Heart left ventricle (tissue), 16 donors: ENCODE measurements around the gene PTPRCAP. TPM values are rescaled to one million over a fixed set of nuclear protein-coding genes. Genes with fewer than 3 reads are reported as not detected.

Source experiments
- ATAC-seq, 4 donors: fragments of 200-7000 bp; cut with Tn5 transposase; one replicate each; pipeline ENCODE4 v1.9.1; 2020 to 2022; ENCODE audit warnings: moderate library complexity in 4 of 4, mild to moderate bottlenecking in 3 of 4, moderate number of reproducible peaks in 1 of 4
- DNase-seq, 5 donors: peaks; one replicate each; pipeline ENCODE4 v3.0.0-alpha.2; 2020
- H3K27ac ChIP-seq, 12 donors: fragments of 200-600 bp; sonication (generic) in 4 of 12; one replicate each; pipeline versions ENCODE4 v1.5.0 to v1.8.0; 2016 to 2022; ENCODE audit warnings: mild to moderate bottlenecking in 2 of 12
- H3K27me3 ChIP-seq, 9 donors: fragments of 200-600 bp; sonication (generic) in 2 of 9; one replicate each; pipeline versions ENCODE4 v1.5.1 to v1.8.0; 2016 to 2022; ENCODE audit warnings: mild to moderate bottlenecking in 3 of 9
- H3K36me3 ChIP-seq, 9 donors: fragments of 200-600 bp; sonication (generic) in 2 of 9; one replicate each; pipeline versions ENCODE4 v1.5.0 to v1.8.0; 2018 to 2022; ENCODE audit warnings: mild to moderate bottlenecking in 2 of 9
- H3K4me1 ChIP-seq, 12 donors: fragments of 200-600 bp; sonication (generic) in 4 of 12; one replicate each; pipeline versions ENCODE4 v1.5.0 to v1.8.0; 2016 to 2022; ENCODE audit warnings: mild to moderate bottlenecking in 3 of 12
- H3K4me3 ChIP-seq, 12 donors: fragments of 200-600 bp; sonication (generic) in 4 of 12; one replicate each; pipeline versions ENCODE4 v1.5.0 to v1.8.0; 2017 to 2022; ENCODE audit warnings: mild to moderate bottlenecking in 9 of 12, moderate library complexity in 4 of 12
- H3K9me3 ChIP-seq, 12 donors: fragments of 200-600 bp; sonication (generic) in 4 of 12; one replicate each; pipeline versions ENCODE4 v1.5.0 to v1.8.0; 2016 to 2022; ENCODE audit warnings: mild to moderate bottlenecking in 1 of 12
- POLR2A ChIP-seq, 2 donors: fragments of 450-650 bp; IDR thresholded peaks; one replicate each; pipeline ENCODE4 v1.6.1; 2017; ENCODE audit warnings: antibody characterized with exemption in 2 of 2, mild to moderate bottlenecking in 2 of 2, moderate library complexity in 2 of 2
- WGBS, 4 donors: extraction: QIAGEN DNeasy Blood & Tissue Kit in 2 of 4; methylation state at CpG; one replicate each; pipeline versions ENCODE4 v1.1.5 to v1.1.7; 2013 to 2018; 5-methylcytosine and 5-hydroxymethylcytosine counted together
- intact Hi-C, 10 donors: fragments of 100-400 bp; cut with DNase I; formaldehyde crosslinking; loops; one replicate each; pipeline versions ENCODE4 v1.11.1 to v1.14.2; 2022
- polyA plus RNA-seq, 2 donors: library from polyadenylated mRNA; stranded (reverse); fragments of 200-250 nt; gene quantifications; one replicate each; pipeline ENCODE4 v1.2.3, GENCODE V29; 2013
- total RNA-seq, 9 donors: library from RNA; depleted of rRNA in 2 of 9; stranded (reverse); fragments of >200 nt in 2 of 9; fragmentation: NEBNext Ultra II Directional in 3 of 9; extraction: Animal tissue kit (Norgen Biotek cat#: 25700) in 3 of 9; gene quantifications; one replicate each; pipeline versions ENCODE4 v1.1.0 to v1.2.4, GENCODE V29; 2016 to 2023
- TF ChIP-seq, protein P1 (sequence below), 12 donors: fragments of 200-600 bp; sonication (generic) in 4 of 12; IDR thresholded peaks; one replicate each; pipeline versions ENCODE4 v1.5.0 to v1.8.0; 2018 to 2022; ENCODE audit warnings: antibody characterized with exemption in 12 of 12, mild to moderate bottlenecking in 5 of 12
- donor health status: ischemic (EF 13 %, LVEDD 7.1; RV severe dilation, severe dysfunction).
- donor health status: healthy with polysubstance abuse.
- donor health status: DM: no; HTN: yes; CAD: no.
- donor health status: DM: no; HTN: no; CAD: no.
- donor health status: ischemic (EF 25% LVEDD 6.9; RV normal size, moderate dysfunction).
- donor health status: ischemic (EF 25% LVEDD 5.7; RV mildly dilated, moderate dysfunction).
- donor health status: healthy.
- donor health status: DM: yes; HTN: yes; CAD: no.
- donor health status: ischemic (EF 35%, LVEDD 5.7; RV mildly dilated, moderate dysfunction).
- donor health status: nonischemic (EF 11% LVEDD 7.7; RV severe dilation, severe dysfunction).
- donor health status: DM: yes; HTN: yes; CAD: no.
- donor health status: PGD.
- donor health status: ischemic (EF 29% LVEDD 5.4; RV normal size, mild dysfunction).
- donor health status: nonischemic (EF 23%, LVEDD 6.1; RV moderate dilation, normal function).

PTPRCAP gene
- total and polyA plus RNA-seq, 11 donors = 0.50 to 11.0 (median 1.3) TPM

DNA sequence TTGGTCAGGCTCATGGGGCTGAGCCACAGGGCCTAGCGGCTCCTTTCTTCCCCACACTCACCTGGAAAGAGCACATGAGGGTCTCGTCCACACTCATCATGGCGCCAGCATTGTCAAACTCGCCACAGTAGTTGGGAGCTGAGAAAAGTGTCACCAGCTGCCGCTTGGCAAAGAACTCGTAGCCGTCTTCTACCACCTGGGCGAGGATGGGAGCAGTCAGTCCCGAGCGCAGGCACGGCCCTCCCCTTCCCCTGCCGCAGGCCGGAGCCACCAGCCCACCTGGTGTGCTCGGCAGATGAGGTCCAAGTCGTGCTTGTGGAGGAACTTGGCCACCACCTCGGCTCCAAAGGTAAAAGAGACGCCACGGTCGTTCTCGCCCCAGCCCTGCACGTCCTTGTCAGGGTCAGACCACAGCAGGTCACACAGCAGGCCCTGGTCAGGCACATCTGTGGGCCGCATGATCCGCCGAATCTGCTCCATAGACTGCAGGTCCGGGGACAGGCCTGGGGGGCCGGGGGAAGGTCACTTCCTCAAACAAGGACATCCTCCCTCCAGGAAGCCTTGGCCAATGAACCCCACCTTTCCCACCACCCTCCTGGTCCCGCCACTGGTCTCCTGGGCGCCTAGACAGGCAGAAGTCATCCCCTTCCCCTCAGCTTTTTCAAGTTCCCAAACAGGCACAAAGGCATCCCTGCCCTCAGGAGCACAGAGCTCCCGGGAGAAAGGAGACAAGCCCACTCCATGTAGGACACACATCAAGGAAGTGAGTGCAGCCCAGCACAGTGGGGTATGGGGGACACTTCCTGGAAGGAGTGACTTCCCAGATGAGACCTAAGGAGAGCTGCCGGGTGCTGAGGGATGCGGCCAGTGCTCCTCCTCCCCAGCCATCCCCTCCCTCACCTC is 38.6 kb downstream of the PTPRCAP start:
- DNase-seq (peak in 1 of 5 donors; percentile 42), ATAC-seq (no peak)
- no peaks in the 10 kb centered on the region for H3K9me3 ChIP-seq
- no peak overlapping the region for H3K4me3 ChIP-seq
- peaks cover 0 to 55% (median 39%) of the 10 kb centered on the region in 9 donors for H3K36me3 ChIP-seq
- no peak for TF ChIP-seq POLR2A (IDR thresholded peaks at IDR 0.05)
- TF ChIP-seq, protein P1, sequence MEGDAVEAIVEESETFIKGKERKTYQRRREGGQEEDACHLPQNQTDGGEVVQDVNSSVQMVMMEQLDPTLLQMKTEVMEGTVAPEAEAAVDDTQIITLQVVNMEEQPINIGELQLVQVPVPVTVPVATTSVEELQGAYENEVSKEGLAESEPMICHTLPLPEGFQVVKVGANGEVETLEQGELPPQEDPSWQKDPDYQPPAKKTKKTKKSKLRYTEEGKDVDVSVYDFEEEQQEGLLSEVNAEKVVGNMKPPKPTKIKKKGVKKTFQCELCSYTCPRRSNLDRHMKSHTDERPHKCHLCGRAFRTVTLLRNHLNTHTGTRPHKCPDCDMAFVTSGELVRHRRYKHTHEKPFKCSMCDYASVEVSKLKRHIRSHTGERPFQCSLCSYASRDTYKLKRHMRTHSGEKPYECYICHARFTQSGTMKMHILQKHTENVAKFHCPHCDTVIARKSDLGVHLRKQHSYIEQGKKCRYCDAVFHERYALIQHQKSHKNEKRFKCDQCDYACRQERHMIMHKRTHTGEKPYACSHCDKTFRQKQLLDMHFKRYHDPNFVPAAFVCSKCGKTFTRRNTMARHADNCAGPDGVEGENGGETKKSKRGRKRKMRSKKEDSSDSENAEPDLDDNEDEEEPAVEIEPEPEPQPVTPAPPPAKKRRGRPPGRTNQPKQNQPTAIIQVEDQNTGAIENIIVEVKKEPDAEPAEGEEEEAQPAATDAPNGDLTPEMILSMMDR (IDR thresholded peaks at IDR 0.05) = no peak
- H3K27me3 ChIP-seq = no peaks in the 10 kb centered on the region
- 84 to 87% (median 86%) methylated on average over 24 to 31 of the region's 31 CpGs for WGBS, 4 donors
- no peak overlapping the region for H3K27ac ChIP-seq
- intact Hi-C loops = loop anchor here in 1 of 10 donors (5.0 kb wide), 1 partner anchor 108 kb away; the partner anchor contains the start of genes CDK2AP2 and PITPNM1
- peaks cover 0 to 64% (median 34%) of the 10 kb centered on the region in 12 donors for H3K4me1 ChIP-seq

DNA sequence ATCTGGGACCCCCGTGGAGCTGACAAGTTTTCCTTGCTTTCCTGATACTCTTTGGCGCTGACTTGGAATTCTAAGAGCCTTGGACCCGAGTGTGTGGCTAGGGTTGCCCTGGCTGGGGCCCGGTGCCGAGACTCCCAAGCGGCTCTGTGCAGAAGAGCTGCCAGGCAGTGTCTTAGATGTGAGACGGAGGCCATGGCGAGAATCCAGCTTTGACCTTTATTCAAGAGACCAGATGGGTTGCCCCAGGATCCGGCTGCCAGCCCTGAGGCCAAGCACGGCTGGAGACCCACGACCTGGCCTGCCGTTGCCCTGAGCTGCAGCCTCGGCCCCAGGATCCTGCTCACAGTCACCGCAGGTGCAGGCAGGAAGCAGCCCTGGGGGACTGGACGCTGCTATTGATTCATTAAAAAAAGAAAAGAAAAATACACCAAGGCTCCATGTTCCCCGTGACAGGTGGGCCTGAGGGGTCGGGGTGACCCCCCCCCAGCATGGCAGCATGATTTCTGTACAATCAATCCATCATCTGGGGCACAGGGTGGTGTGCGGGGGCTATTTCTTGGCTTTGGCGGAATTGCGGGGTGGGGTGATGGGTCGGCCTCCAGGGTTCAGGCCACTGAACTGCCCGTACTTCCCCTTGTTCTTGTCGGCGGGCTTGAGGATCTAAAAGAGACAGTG is 39.4 kb downstream of the PTPRCAP start:
- H3K27me3 ChIP-seq = no peaks in the 10 kb centered on the region
- 77 to 83% (median 81%) methylated on average over 22 to 24 of the region's 24 CpGs for WGBS, 4 donors
- no peak for ATAC-seq
- H3K4me1 ChIP-seq = peaks cover 0 to 56% (median 34%) of the 10 kb centered on the region in 12 donors
- no peaks in the 10 kb centered on the region for H3K9me3 ChIP-seq
- peak in 1 of 5 donors; percentile 40 for DNase-seq
- intact Hi-C loops = loop anchor here in 1 of 10 donors (5.0 kb wide), 1 partner anchor 109 kb away; the partner anchor contains the start of genes CDK2AP2 and PITPNM1
- no peak for TF ChIP-seq POLR2A (IDR thresholded peaks at IDR 0.05)
- TF ChIP-seq, protein P1 (IDR thresholded peaks at IDR 0.05) = no peak
- no peak overlapping the region for H3K4me3 ChIP-seq
- no peak overlapping the region for H3K27ac ChIP-seq
- H3K36me3 ChIP-seq = peaks cover 0 to 55% (median 42%) of the 10 kb centered on the region in 9 donors

DNA sequence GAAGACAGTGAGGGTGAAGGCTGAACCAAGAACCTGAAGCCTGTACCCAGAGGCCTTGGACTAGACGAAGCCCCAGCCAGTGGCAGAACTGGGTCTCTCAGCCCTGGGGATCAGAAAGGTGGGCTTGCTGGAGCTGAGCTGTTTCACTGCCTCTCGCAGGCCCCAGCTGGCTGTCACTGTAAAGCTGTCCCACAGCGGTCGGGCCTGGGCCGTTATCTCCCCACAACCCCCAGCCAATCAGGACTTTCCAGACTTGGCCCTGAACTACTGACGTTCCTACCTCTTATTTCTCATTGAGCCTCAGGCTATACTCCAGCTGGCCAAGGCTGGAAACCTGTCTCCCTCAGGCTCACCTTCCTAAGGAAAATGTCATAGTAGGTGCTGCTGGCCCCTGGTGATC is 39.9 kb downstream of the PTPRCAP start:
- H3K36me3 ChIP-seq = peaks cover 0 to 55% (median 42%) of the 10 kb centered on the region in 9 donors
- WGBS, 4 donors = 35 to 56% (median 48%) methylated on average over 6 of the region's 6 CpGs
- H3K4me3 ChIP-seq = no peak overlapping the region
- peaks cover 0 to 54% (median 35%) of the 10 kb centered on the region in 12 donors for H3K4me1 ChIP-seq
- H3K27me3 ChIP-seq = no peaks in the 10 kb centered on the region
- no peak for DNase-seq
- H3K27ac ChIP-seq = peak overlapping the region in 1 of 12 donors; percentile 14
- TF ChIP-seq, protein P1 (IDR thresholded peaks at IDR 0.05) = no peak
- no peak for TF ChIP-seq POLR2A (IDR thresholded peaks at IDR 0.05)
- intact Hi-C loops = loop anchor here in 1 of 10 donors (5.0 kb wide), 1 partner anchor 110 kb away; the partner anchor contains the start of genes CDK2AP2 and PITPNM1
- ATAC-seq = no peak
- H3K9me3 ChIP-seq = no peaks in the 10 kb centered on the region
